ENCODE measurements around the gene TEKT5.

The TEKT5 gene

GRCh38 chr16:10611825-10612342 lies 82.8 kb downstream of the TEKT5 start:
- DNase-seq (ENCODE audit: low read depth in 3 of 3) = no peak

DNA sequence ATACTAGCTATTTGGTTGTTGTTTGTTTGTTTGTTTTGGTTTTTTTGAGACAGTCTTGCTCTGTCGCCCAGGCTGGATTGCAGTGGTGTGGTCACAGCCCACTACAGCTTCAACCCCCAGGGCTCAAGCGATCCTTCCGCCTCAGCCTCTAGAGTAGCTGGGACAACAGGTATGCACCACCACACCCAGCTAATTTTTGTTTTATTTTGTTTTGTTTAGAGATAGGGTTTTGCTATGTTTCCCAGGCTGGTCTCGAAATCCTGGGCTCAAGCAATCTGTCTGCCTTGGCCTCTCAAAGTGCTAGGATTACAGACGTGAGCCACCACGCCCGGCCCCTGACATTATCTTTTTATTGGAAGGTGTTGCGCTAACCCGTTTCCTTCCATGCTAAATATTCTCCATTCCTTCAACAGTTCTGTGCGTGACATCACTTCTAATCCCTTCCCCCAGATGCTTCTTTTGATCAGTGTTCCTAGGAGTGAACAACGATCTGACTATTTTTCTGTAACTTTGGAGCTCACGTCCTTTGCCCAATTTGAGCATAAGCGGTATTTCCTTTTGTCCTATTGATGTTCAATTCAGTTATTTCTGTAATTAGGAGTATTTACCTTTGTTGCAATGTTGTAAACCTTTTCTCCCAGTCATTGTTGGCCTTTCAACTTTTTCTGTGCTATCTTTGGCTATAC lies 84.1 kb downstream of the TEKT5 start:
- DNase-seq (ENCODE audit: low read depth in 3 of 3) = no peak

DNA sequence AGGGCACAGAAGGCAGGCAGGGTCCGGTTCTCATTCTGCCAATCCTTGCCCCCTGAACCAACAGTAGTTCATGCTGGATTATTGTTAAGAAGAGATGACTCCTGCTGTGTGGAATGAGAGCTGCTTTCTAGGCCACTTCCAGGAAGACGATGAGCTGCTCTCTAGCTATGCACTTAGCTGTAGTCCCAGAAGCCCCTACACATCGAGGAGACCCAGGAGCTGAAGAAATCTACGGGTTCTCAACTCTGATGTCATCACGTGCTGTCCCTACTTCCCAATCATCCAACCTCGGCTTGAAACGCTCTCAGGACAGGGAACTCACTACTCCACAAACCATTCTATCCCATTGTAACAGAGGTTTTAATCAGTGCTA lies 85.3 kb downstream of the TEKT5 start:
- DNase-seq (ENCODE audit: low read depth in 3 of 3) = no peak

DNA sequence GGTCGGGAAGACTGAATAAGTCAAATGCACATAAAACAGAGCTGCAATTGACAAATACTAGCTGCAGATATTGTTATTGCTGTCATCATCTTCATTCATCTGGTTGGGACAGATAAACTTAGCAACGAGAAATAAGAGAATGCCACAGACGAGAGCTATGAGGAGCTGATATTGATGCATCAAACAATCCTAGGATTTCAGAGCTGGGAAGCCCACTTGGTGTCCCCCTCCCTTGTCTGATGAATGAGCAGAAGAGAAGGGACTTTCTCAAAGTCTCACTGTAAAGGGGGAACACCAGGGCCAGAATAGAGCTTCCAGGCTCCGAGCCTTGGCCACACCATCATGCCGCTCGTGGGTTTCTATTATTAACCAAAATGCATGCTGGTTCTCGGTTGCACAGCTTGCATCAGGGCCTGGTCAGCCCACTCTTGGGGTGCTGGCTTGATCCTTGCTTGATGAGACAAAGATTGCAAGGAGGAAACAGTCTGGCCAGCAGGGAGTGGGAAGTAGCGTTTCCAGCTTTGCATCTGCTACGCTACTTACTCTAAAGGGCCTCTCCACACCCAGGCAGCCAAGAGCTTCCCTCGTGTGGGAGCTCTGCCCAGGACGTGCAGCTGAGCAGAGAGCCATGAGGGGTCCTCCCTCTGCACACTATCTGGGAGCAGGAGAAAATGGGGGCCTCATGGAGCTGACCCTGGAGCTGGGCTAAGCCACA lies 85.9 kb downstream of the TEKT5 start:
- DNase-seq (ENCODE audit: low read depth in 3 of 3) = no peak

DNA sequence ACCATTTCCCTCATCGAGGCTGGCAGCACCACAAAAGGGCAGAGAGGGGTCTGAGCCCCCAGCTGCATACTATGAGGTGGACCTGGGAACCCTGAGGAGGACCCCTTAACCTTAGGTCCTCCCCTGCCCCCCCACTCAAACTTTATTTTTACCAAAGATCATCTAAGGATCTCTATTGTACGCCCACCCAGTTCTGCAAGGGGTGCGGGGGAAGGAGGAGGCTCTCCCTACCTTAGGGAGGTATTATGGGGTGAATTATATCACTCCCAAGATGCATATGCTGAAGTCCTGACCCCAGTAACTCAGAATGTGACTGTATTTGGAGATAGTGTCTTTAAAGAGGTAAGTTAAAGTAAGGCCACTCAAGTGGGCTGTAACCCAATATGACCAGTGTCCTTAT lies 87.6 kb downstream of the TEKT5 start:
- DNase-seq (ENCODE audit: low read depth in 3 of 3) = no peak

DNA sequence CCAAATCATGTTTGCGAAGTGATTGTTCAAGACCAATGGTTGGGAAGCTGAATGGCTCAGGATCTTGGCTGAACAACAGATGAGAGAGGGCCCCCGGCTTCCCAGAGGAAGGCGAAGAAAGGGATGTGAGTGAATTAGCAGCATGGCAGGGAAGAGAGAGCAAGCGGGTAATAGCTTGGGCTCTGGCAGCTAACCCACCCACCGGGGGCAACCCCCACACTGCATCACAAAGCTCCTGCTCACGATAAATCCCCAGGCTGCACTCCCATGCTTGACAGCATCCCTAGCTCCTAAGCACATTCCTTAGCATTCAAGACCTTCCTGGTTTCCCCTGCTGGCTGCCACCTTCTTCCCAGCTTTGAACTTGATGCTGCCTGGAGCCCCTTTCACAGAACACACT lies 88.1 kb downstream of the TEKT5 start:
- no peak for DNase-seq (ENCODE audit: low read depth in 3 of 3)

GRCh38 chr16:10605636-10606035 lies 89.1 kb downstream of the TEKT5 start:
- no peak for DNase-seq (ENCODE audit: low read depth in 3 of 3)

- DNase-seq (ENCODE audit: low read depth in 3 of 3) = no peak
Measured at GRCh38 chr16:10601444-10602408, 93.0 kb downstream of the TEKT5 start.

GRCh38 chr16:10600782-10601443 lies 93.8 kb downstream of the TEKT5 start:
- no peak for DNase-seq (ENCODE audit: low read depth in 3 of 3)

DNA sequence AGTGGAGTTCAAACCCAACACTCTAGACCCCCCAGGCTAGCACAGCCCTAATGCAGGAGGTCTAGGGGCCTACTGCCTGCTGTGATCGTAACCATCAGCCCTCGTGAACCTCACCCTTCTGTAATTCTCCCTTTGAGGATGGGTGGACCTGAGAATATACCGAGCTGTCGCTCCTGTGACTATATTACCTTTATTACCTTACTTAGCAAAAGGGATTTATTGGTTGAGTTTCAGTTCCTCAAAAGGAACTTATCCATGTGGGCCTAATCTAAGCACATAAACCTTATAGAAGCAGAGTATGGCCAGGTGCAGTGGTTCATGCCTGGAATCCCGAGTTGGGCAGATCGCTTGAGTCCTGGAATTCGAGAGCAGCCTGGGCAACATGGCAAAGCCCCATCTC lies 95.1 kb downstream of the TEKT5 start:
- no peak for DNase-seq (ENCODE audit: low read depth in 3 of 3)

DNA sequence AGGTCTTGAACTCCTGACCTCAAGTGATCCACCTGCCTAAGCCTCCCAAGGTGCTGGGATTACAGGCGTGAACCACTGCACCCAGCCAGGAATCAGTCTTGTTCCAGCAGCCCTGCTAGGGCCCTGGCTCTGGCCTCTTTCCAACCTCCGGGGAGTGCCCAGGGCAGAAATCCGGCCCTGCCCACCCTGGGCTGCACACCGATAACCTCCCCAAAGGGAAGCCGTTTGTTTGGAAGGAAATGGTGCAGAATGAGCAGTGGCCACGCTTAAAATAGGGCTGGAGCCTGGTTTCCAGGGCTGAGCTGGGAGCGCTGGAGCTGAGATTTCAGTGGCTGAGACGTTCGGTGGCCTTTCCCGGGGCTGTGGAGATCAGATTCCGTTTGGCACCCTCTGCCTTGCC lies 96.6 kb downstream of the TEKT5 start:
- DNase-seq (ENCODE audit: low read depth in 3 of 3) = no peak

DNA sequence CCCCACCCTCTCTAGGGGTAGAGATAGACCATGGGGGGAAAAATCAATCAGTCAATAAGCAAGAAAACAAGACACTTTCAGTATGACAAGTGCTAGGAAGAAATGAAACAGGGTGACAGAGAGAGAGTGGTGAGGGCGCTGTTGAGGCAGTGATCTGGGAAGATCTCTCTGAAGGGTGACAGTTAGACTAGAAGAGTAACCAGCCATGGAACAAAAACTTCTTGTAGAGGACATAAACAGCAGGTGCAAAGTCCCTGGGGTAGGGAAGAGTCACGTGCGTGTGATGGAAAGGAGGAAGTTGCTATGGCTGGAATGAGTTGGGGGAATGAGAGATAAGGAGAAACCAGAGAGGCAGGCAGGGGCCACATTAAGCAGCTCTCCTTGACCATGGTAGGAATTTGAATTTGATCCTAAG lies 97.5 kb downstream of the TEKT5 start:
- no peak for DNase-seq (ENCODE audit: low read depth in 3 of 3)

DNA sequence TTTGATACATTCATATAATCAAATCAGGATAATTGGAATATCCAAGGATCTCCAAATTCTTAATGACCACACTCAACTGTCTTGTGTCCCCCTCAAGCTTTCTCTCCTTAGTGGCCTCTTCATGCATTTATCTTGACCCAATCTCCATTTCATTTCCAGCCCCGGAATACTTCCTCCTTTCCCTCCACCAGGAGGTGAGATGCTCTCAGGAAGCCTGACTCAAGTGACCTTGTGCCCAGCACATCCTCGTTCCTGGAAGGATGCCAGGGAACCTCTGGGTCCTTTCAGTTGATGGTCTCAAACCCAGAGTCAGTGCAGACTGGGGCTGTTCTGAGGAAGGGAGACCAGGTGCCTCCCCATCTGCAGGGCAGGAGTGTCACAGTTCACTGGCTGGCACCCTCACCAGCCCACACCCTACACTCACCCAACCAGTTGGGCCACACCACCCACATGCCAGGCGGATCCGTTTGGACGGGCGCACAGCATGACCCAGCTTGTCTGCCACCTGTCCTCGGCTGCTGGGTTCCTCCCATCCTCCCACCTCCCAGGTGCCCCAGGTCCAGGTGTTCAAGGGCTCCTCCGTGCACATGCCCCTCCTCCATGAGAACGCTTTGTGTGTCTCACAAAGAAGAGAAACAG lies 100.3 kb downstream of the TEKT5 start:
- DNase-seq (ENCODE audit: low read depth in 3 of 3) = no peak

DNA sequence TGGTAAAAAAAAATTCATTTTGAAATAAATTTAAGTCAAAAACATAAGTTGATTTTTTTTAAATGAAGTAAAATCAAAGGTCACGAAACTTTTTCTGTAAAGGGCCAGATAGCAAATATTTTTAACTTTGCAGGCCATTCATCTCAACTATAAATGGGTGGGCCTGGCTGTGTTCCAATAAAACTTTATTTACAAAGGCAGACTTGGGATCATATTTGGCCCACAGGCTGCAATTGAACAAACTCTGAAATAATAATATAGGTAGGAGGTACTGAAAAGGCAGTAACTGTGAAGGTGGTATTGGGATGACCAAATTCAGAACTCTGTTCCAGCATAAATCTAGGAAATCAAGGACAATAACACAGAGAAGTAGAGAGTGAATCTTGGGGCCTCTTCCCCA lies 102.1 kb downstream of the TEKT5 start:
- DNase-seq (ENCODE audit: low read depth in 3 of 3) = no peak

- no peak for DNase-seq (ENCODE audit: low read depth in 3 of 3)
Measured at GRCh38 chr16:10590342-10590741, 104.4 kb downstream of the TEKT5 start.

DNA sequence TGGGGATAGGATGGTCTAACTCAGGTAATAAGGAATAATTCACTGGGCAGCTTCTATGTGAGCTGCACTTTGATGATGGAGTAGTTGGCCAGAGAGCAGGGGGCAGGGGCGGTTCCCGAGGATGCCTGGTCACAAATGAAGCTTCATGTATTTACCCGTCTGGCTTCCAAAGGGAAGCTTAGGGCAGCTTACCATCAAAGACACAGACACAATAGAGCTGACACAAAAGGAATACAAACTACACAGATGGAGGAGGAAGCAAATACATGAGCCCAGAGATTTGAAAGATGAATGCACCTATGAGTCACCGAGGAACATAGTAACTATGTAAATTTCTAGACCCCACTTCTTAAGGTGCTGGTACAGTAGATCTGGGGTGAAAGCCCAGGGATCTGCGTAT lies 105.6 kb downstream of the TEKT5 start:
- no peak for DNase-seq (ENCODE audit: low read depth in 3 of 3)

DNA sequence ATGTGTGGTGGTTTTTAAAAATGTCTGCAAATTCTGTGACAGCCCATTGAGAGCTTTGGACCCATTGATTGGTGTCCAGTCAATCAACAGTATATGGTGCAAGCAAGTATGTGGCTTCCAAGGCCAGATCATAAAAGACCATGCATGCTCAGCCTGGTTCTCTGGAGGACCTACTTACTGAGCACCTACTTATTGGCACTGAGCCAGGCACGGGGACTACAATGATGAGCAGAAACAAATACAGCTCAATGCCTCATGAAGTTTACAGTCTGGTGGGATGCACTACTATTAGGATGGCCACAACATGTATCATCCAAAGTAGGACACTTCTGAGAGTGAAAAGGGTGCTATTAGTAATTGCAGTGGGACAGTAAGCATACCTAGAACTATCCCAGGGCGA lies 107.1 kb downstream of the TEKT5 start:
- DNase-seq (ENCODE audit: low read depth in 3 of 3) = no peak

DNA sequence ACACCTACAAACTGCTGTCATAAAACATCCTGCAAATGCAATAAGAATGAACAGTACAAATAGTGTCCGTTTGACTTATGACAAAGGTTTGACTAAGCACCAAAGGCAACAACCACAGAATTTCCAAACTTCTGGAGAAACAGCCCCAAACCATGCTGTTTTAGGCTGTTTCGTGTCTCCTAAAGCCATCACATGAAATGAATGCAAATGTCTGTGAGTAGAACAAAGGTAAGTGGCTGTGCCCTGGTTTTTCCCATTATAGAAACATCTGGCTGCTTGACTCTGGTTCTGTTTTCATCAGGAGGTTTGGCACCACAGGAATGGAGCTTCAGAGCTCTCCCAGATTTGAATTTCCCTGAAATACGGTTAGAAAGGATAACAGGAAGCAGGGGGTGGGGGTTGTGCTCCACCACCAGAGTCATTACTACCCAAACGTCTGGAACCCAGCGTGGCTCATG lies 109.7 kb downstream of the TEKT5 start:
- no peak for DNase-seq (ENCODE audit: low read depth in 3 of 3)

DNA sequence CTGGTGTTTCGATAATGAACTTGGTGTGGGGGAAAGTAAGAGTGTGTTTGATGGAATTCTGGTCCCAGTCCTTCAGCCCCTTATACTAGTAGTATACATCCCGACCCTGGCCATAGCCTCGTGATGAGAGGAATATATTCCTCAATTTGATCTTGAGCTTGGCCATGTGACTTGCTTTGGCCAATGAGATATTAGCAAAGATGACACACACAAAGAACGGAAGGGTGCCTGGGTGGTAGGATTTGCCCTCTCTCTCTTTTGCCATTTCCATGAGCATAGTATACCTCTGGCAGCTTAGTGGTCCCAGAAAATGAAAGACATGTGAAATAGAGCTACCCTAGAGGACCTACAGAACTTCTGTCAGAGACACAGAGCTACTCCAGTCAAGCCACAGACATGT lies 111.5 kb downstream of the TEKT5 start:
- DNase-seq (ENCODE audit: low read depth in 3 of 3) = no peak

- no peak for DNase-seq (ENCODE audit: low read depth in 3 of 3)
Measured at GRCh38 chr16:10581507-10581906, 113.2 kb downstream of the TEKT5 start.

- no peak for DNase-seq (ENCODE audit: low read depth in 3 of 3)
Measured at GRCh38 chr16:10580883-10581247, 113.9 kb downstream of the TEKT5 start.
